Activated CD4-positive, alpha-beta memory T cell treated with anti-CD3 and anti-CD28 coated beads, Interleukin-2, amount 10 ng/mL, durations not matched to agents 7 days and 5 days (primary cell): Measurements from ENCODE around the gene HMX3. TPM values are rescaled to one million over a fixed set of nuclear protein-coding genes. Genes with fewer than 3 reads are reported as not detected.
A peak's percentile ranks its signal among the peaks of the same experiment; 100 is the strongest.

Experiments used
- CTCF ChIA-PET: fragments of 350-600 bp; sonication (Branson Sonifier 250); formaldehyde crosslinking; loops from one replicate; lab custom pipeline; 2021; ENCODE audit warnings: antibody characterized with exemption, inconsistent platforms; lab: Charles Lee
- POLR2A ChIA-PET: fragments of 350-600 bp; sonication (Branson Sonifier 250); formaldehyde crosslinking; loops from one replicate; lab custom pipeline; 2021; ENCODE audit warnings: antibody characterized with exemption; lab: Charles Lee
- DNase-seq: peaks from one replicate; pipeline ENCODE4 v3.0.0-alpha.2; 2020
- H3K27ac Mint-ChIP-seq: one replicate; pipeline ENCODE4 v1.8.0; 2021; ENCODE audit warnings: mild to moderate bottlenecking, mixed read lengths
- H3K27me3 Mint-ChIP-seq: one replicate; pipeline ENCODE4 v1.8.0; 2021; ENCODE audit warnings: mixed read lengths
- H3K36me3 Mint-ChIP-seq: one replicate; pipeline ENCODE4 v1.8.0; 2021; ENCODE audit warnings: low read depth, mixed read lengths
- H3K4me1 Mint-ChIP-seq: one replicate; pipeline ENCODE4 v1.8.0; 2021; ENCODE audit warnings: mixed read lengths
- H3K4me3 Mint-ChIP-seq: one replicate; pipeline ENCODE4 v1.8.0; 2021; ENCODE audit warnings: mild to moderate bottlenecking, mixed read lengths
- H3K9me3 Mint-ChIP-seq: one replicate; pipeline ENCODE4 v1.8.0; 2021; ENCODE audit warnings: mixed read lengths
- total RNA-seq, 2 experiments: library from RNA; stranded (reverse); gene quantifications; one replicate each; pipeline ENCODE4 v1.2.3, GENCODE V29; 2021

Gene HMX3
- total RNA-seq, 2 experiments from 2014 or later, result not detected

DNA sequence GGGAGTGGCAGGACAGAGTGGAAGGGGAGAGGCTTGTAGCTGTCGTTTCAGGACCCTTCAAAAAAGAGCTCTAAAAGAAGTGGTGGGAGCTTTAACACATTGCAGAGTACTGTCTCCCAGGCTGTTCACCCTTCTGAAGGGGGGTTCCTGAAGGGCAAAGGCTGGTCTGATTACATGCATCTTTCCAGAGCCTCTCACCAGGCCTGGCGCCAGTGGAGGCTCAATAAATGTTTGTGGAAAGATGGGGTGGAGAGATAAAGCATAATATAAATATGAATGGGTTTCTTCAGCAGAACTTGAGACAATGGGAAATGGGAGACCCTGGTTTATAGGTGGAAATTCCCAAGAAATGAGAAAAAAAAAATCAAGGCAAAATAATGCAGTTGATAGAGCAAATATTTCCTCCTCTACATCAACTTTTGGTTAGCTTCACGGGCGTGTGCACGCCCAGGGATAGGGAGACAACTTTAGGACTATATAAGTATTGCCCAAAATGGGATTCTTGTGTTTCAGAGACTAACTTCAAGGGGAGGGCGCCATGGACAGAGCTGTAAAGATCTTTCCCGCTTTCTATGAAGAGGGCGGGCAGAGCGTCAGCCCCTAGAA lies 17.8 kb downstream of the HMX3 start:
- POLR2A ChIA-PET, result interaction anchor here (0.5 to 2.2 kb wide), 16 partner anchors 9 to 1265 kb away, joined by 3 to 15 read pairs (median 4); partner anchors contain the start of genes ACADSB, C10orf88, IKZF5 and OAT
- peaks cover 64% of the 10 kb centered on the region for H3K4me1 Mint-ChIP-seq
- peaks cover 46% of the 10 kb centered on the region for H3K36me3 Mint-ChIP-seq
- H3K27ac Mint-ChIP-seq, result peak overlapping the region; percentile 100
- peaks cover 30% of the 10 kb centered on the region for H3K27me3 Mint-ChIP-seq
- H3K4me3 Mint-ChIP-seq, result peak overlapping the region; percentile 99
- CTCF ChIA-PET, result interaction anchor here (0.8 to 1.3 kb wide), 6 partner anchors 8 to 143 kb away, joined by 3 to 7 read pairs (median 4); no protein-coding TSS in a partner anchor
- DNase-seq, result no peak
- H3K9me3 Mint-ChIP-seq, result no peaks in the 10 kb centered on the region

- ChIA-PET CTCF (interaction anchor here (0.8 to 1.3 kb wide), 6 partner anchors 8 to 144 kb away, joined by 3 to 7 read pairs (median 4); no protein-coding TSS in a partner anchor), POLR2A (interaction anchor here (0.5 to 2.2 kb wide), 16 partner anchors 8 to 1265 kb away, joined by 3 to 15 read pairs (median 4); partner anchors contain the start of genes ACADSB, C10orf88, IKZF5 and OAT)
- Mint-ChIP-seq H3K4me1 (peaks cover 65% of the 10 kb centered on the region), H3K4me3 (peak within 1 kb of the TSS; percentile 99), H3K36me3 (peaks cover 47% of the 10 kb centered on the region), H3K9me3 (no peaks in the 10 kb centered on the region), H3K27ac (peak within 1 kb of the TSS; percentile 100), H3K27me3 (peaks cover 25% of the 10 kb centered on the region)
- DNase-seq, result peak; percentile 98
Measured at GRCh38 chr10:123154092-123154710, 18.4 kb downstream of the HMX3 start, which contains the start of gene BUB3. Gene BUB3 (plus strand): TSS chr10:123154402. CDS start chr10:123154918, 516 bp downstream.

DNA sequence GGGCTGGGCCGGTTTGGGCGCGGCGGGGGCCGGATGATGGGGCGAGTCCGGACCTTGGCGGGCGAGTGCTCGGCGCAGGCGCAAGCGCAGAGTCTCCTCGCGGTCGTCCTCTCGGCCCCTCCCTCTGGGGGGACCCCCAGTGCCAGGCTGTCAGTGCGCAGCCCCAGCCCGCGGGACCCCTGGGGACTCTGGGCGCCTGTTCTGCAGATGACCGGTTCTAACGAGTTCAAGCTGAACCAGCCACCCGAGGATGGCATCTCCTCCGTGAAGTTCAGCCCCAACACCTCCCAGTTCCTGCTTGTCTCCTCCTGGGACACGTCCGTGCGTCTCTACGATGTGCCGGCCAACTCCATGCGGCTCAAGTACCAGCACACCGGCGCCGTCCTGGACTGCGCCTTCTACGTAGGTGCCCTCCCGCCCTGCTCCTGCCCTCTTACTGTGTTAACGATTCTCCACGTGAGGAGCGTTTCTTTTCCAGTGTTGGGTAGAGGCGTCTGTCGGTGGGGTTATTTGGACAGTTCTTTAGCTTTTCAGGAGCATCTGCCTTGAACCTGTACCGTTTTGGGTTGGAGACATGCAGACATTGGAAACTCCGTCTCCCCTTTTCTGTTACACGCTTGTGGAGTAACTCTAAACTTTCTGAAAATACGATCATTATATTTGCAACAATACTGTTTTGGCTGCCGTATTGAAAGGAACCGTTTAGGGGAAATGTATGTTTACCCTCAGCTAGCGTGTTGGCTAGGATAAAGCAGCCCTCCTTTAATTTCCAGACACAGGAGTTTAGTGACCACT lies 19.1 kb downstream of the HMX3 start:
- Mint-ChIP-seq H3K27me3 (peaks cover 20% of the 10 kb centered on the region), H3K4me1 (peaks cover 69% of the 10 kb centered on the region), H3K9me3 (no peaks in the 10 kb centered on the region), H3K27ac (peak overlapping the region; percentile 100), H3K36me3 (peaks cover 53% of the 10 kb centered on the region), H3K4me3 (peak overlapping the region; percentile 99)
- ChIA-PET POLR2A (interaction anchor here (1.0 to 2.2 kb wide), 10 partner anchors 8 to 200 kb away, joined by 3 to 15 read pairs (median 4); partner anchors contain the start of genes ACADSB, C10orf88 and IKZF5), CTCF (interaction anchor here (1.2 kb wide), 1 partner anchor 10 kb away, joined by 4 read pairs; no protein-coding TSS in a partner anchor)
- DNase-seq, result peak; percentile 60

DNA sequence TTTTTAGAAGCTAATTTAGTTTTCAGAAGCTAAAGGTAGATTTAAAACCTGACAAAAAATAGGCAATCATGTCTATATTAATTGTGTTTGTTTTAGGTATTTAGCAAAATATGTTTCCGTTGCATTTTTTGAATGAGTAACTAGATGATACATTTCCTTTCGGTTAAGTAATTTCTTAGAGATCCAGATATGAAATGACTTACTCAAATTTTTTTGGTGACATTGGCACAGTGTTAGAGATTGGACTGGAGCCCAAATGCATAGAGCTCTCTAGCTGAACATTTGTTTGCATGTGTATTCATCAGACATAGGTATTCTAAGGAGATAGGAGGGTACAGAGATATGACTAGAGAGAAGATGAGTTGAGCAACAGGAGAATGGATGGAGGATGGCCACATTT lies 20.3 kb downstream of the HMX3 start:
- POLR2A ChIA-PET, result interaction anchor here (1.0 to 1.5 kb wide), 5 partner anchors 9 to 150 kb away, joined by 3 to 5 read pairs (median 4); no protein-coding TSS in a partner anchor
- peaks cover 70% of the 10 kb centered on the region for H3K4me1 Mint-ChIP-seq
- CTCF ChIA-PET, result interaction anchor here (1.2 kb wide), 1 partner anchor 9 kb away, joined by 4 read pairs; no protein-coding TSS in a partner anchor
- H3K27me3 Mint-ChIP-seq, result peaks cover 11% of the 10 kb centered on the region
- DNase-seq, result no peak
- no peaks in the 10 kb centered on the region for H3K9me3 Mint-ChIP-seq
- peak overlapping the region; percentile 99 for H3K4me3 Mint-ChIP-seq
- H3K36me3 Mint-ChIP-seq, result peaks cover 64% of the 10 kb centered on the region
- H3K27ac Mint-ChIP-seq, result peak overlapping the region; percentile 73

DNA sequence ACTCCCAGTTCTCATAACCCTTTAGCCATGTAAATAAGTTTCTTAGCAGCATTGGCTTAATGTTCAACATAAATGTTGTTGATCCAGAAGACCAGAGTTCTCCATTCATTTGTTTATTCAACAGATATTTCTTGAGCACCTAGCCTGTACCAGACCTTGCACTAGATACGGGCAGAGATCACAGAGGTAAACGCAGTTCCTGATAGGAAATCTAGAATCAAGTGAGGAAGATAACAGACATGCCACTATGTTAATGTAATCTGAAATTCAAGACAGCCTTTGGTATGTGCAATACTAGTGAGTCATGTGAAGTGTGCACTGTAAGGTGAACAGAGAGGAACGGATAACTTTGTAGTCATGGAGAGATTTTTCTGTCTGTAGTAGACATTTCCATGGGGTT lies 21.4 kb downstream of the HMX3 start:
- H3K36me3 Mint-ChIP-seq, result peaks cover 74% of the 10 kb centered on the region
- H3K27me3 Mint-ChIP-seq, result peaks cover 2% of the 10 kb centered on the region
- CTCF ChIA-PET, result no interaction called here
- H3K9me3 Mint-ChIP-seq, result no peaks in the 10 kb centered on the region
- POLR2A ChIA-PET, result no interaction called here
- no peak for DNase-seq
- peak overlapping the region; percentile 3 for H3K27ac Mint-ChIP-seq
- H3K4me3 Mint-ChIP-seq, result peak overlapping the region; percentile 99
- H3K4me1 Mint-ChIP-seq, result peaks cover 71% of the 10 kb centered on the region

GRCh38 chr10:123158682-123159081 lies 22.9 kb downstream of the HMX3 start:
- ChIA-PET POLR2A (interaction anchor here (1.1 kb wide), 1 partner anchor 9 kb away, joined by 3 read pairs; no protein-coding TSS in a partner anchor), CTCF (no interaction called here)
- H3K27me3 Mint-ChIP-seq, result no peaks in the 10 kb centered on the region
- H3K36me3 Mint-ChIP-seq, result peaks cover 86% of the 10 kb centered on the region
- DNase-seq, result no peak
- peaks cover 75% of the 10 kb centered on the region for H3K4me1 Mint-ChIP-seq
- no peaks in the 10 kb centered on the region for H3K9me3 Mint-ChIP-seq
- H3K27ac Mint-ChIP-seq, result no peak overlapping the region
- H3K4me3 Mint-ChIP-seq, result peak overlapping the region; percentile 99

DNA sequence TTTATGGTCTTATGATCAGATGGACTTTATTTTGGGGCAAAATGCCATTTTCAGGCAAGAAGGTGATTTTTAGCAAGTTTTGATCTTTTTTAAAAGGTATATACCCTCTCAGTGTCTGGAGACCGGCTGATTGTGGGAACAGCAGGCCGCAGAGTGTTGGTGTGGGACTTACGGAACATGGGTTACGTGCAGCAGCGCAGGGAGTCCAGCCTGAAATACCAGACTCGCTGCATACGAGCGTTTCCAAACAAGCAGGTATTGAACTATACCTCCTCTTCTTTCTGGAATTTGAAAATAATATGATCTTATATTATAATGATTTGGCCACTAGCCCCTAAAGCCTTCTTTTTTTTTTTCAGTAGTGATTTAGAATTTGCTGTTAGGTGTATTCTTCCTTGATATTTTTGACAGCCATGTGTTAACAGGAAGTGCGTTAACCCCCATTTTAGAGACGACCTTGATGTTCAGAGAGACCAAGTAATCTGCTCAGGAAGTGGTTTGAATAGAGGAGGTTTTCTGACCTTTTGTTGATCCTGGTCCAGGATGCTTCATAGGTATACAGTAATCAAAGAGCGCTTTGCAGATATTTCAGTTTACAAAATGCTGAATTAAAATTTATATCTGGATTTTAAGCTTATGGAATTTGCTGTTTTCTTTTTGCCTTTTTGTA lies 24.7 kb downstream of the HMX3 start:
- peaks cover 77% of the 10 kb centered on the region for H3K4me1 Mint-ChIP-seq
- ChIA-PET CTCF (no interaction called here), POLR2A (interaction anchor here (0.6 to 1.2 kb wide), 3 partner anchors 10 to 114 kb away, joined by 3 to 4 read pairs (median 3); no protein-coding TSS in a partner anchor)
- H3K9me3 Mint-ChIP-seq, result no peaks in the 10 kb centered on the region
- peaks cover 90% of the 10 kb centered on the region for H3K36me3 Mint-ChIP-seq
- no peak for DNase-seq
- H3K27ac Mint-ChIP-seq, result peak overlapping the region; percentile 76
- no peaks in the 10 kb centered on the region for H3K27me3 Mint-ChIP-seq
- H3K4me3 Mint-ChIP-seq, result peak overlapping the region; percentile 54

- Mint-ChIP-seq H3K27ac (no peak overlapping the region), H3K27me3 (no peaks in the 10 kb centered on the region), H3K4me1 (peaks cover 49% of the 10 kb centered on the region), H3K4me3 (no peak overlapping the region), H3K9me3 (no peaks in the 10 kb centered on the region), H3K36me3 (peaks cover 88% of the 10 kb centered on the region)
- CTCF ChIA-PET, result interaction anchor here (1.1 kb wide), 1 partner anchor 9 kb away, joined by 4 read pairs; no protein-coding TSS in a partner anchor
- POLR2A ChIA-PET, result interaction anchor here (0.9 to 1.8 kb wide), 3 partner anchors 8 to 85 kb away, joined by 3 to 10 read pairs (median 4); partner anchors contain the start of gene BUB3
- no peak for DNase-seq
Measured at GRCh38 chr10:123164319-123164718, 28.5 kb downstream of the HMX3 start.

GRCh38 chr10:123165445-123166072 lies 29.8 kb downstream of the HMX3 start:
- H3K27ac Mint-ChIP-seq, result no peak overlapping the region
- peaks cover 37% of the 10 kb centered on the region for H3K4me1 Mint-ChIP-seq
- H3K36me3 Mint-ChIP-seq, result peaks cover 88% of the 10 kb centered on the region
- no peaks in the 10 kb centered on the region for H3K27me3 Mint-ChIP-seq
- no peak overlapping the region for H3K4me3 Mint-ChIP-seq
- no peaks in the 10 kb centered on the region for H3K9me3 Mint-ChIP-seq
- ChIA-PET CTCF (interaction anchor here (1.1 kb wide), 1 partner anchor 10 kb away, joined by 4 read pairs; no protein-coding TSS in a partner anchor), POLR2A (interaction anchor here (0.8 to 1.8 kb wide), 2 partner anchors 9 to 11 kb away, joined by 3 to 10 read pairs; partner anchors contain the start of gene BUB3)
- DNase-seq, result no peak

- Mint-ChIP-seq H3K4me1 (peaks cover 28% of the 10 kb centered on the region), H3K36me3 (peaks cover 88% of the 10 kb centered on the region), H3K4me3 (no peak overlapping the region), H3K27ac (peak overlapping the region; percentile 36), H3K27me3 (no peaks in the 10 kb centered on the region), H3K9me3 (no peaks in the 10 kb centered on the region)
- CTCF ChIA-PET, result no interaction called here
- POLR2A ChIA-PET, result interaction anchor here (2.4 kb wide), 1 partner anchor 13 kb away, joined by 14 read pairs; the partner anchor contains the start of gene BUB3
- no peak for DNase-seq
Measured at GRCh38 chr10:123166618-123167017, 30.8 kb downstream of the HMX3 start.

GRCh38 chr10:123170961-123171360 lies 35.2 kb downstream of the HMX3 start:
- POLR2A ChIA-PET, result interaction anchor here (1.5 kb wide), 1 partner anchor 17 kb away, joined by 3 read pairs; the partner anchor contains the start of gene BUB3
- Mint-ChIP-seq H3K27ac (no peak overlapping the region), H3K36me3 (peaks cover 85% of the 10 kb centered on the region), H3K27me3 (no peaks in the 10 kb centered on the region), H3K4me3 (no peak overlapping the region), H3K9me3 (no peaks in the 10 kb centered on the region), H3K4me1 (peaks cover 8% of the 10 kb centered on the region)
- DNase-seq, result no peak
- CTCF ChIA-PET, result no interaction called here
